Activated CD4-positive, CD25-positive, alpha-beta regulatory T cell (primary cell): ENCODE results near the gene SHLD1.

Source experiments
- DNase-seq, 4 experiments: peaks; one replicate each; lab custom pipeline; 2025; lab: John Stamatoyannopoulos, UW

SHLD1 gene

GRCh38 chr20:5848711-5849505, 98.7 kb downstream of the SHLD1 start:
- DNase-seq = no peak

GRCh38 chr20:5855939-5856338, 105.7 kb downstream of the SHLD1 start:
- DNase-seq = no peak

GRCh38 chr20:5859608-5860007, 109.4 kb downstream of the SHLD1 start:
- no peak for DNase-seq

GRCh38 chr20:5862703-5863039, 112.5 kb downstream of the SHLD1 start:
- DNase-seq = no peak

GRCh38 chr20:5863040-5863833, 113.0 kb downstream of the SHLD1 start:
- no peak for DNase-seq

GRCh38 chr20:5864428-5864827, 114.2 kb downstream of the SHLD1 start:
- no peak for DNase-seq

GRCh38 chr20:5864873-5865587, 114.8 kb downstream of the SHLD1 start:
- DNase-seq = peak in 1 of 4 experiments; percentile 2

GRCh38 chr20:5865604-5866003, 115.4 kb downstream of the SHLD1 start:
- DNase-seq = no peak

- DNase-seq = no peak
Measured at GRCh38 chr20:5870568-5870981, 120.4 kb downstream of the SHLD1 start.

- no peak for DNase-seq
Measured at GRCh38 chr20:5871459-5872410, 121.5 kb downstream of the SHLD1 start.

GRCh38 chr20:5877128-5877527, 126.9 kb downstream of the SHLD1 start:
- DNase-seq = no peak

- DNase-seq = no peak
Measured at GRCh38 chr20:5880326-5880725, 130.1 kb downstream of the SHLD1 start.

- DNase-seq = no peak
Measured at GRCh38 chr20:5881703-5882102, 131.5 kb downstream of the SHLD1 start.

GRCh38 chr20:5882166-5882565, 132.0 kb downstream of the SHLD1 start:
- DNase-seq = no peak

GRCh38 chr20:5884465-5885335, 134.5 kb downstream of the SHLD1 start:
- DNase-seq = no peak

GRCh38 chr20:5885866-5886265, 135.7 kb downstream of the SHLD1 start:
- DNase-seq = no peak

- DNase-seq = no peak
Measured at GRCh38 chr20:5886788-5887187, 136.6 kb downstream of the SHLD1 start.

GRCh38 chr20:5887386-5887785, 137.2 kb downstream of the SHLD1 start:
- no peak for DNase-seq

GRCh38 chr20:5888041-5888440, 137.8 kb downstream of the SHLD1 start:
- no peak for DNase-seq

- DNase-seq = no peak
Measured at GRCh38 chr20:5890773-5891441, 140.7 kb downstream of the SHLD1 start.
